ENCODE measurements around the gene POU6F2.

DNA sequence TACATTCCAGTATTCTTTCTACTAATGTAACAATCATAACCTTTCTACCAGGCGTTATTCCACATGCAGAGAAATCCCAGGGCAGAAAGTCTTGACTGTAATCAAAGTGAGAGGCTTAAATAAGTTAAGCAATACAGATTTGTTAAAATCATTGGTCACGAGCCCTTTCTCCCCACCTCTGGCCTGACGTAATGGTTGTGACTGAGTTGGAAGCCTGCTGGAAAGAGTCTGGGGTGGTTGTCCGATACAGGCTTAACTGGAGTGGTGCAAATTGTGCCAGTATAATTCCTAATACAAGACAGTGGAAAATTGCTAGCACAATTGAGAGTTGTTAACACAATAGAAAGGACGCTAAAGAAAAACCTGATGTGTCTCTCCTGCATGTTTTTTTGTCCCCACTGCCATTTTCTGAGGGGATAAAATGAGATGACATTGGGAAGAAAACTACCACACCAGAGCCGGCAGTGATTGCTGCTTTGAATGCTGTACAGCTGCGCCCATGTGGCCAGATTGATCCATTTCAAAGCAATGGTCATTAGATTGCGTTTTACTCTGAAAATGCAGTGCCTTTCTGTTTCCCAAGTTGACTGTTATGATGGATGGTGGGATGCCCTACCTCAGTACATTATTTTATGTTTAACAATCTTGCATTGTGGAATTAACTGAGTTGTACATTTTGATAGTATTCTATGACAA lies 190.8 kb downstream of the POU6F2 start:
- TF ChIP-seq, protein P1, sequence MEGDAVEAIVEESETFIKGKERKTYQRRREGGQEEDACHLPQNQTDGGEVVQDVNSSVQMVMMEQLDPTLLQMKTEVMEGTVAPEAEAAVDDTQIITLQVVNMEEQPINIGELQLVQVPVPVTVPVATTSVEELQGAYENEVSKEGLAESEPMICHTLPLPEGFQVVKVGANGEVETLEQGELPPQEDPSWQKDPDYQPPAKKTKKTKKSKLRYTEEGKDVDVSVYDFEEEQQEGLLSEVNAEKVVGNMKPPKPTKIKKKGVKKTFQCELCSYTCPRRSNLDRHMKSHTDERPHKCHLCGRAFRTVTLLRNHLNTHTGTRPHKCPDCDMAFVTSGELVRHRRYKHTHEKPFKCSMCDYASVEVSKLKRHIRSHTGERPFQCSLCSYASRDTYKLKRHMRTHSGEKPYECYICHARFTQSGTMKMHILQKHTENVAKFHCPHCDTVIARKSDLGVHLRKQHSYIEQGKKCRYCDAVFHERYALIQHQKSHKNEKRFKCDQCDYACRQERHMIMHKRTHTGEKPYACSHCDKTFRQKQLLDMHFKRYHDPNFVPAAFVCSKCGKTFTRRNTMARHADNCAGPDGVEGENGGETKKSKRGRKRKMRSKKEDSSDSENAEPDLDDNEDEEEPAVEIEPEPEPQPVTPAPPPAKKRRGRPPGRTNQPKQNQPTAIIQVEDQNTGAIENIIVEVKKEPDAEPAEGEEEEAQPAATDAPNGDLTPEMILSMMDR (conservative IDR thresholded peaks at IDR 0.05; ENCODE audit: low read depth in 2 of 2) = no peak
- no peak for TF ChIP-seq EZH2 (IDR thresholded peaks at IDR 0.05; ENCODE audit: low read depth, unreplicated experiment)

Measured in GM23338 (cell line).